ENCODE results near the gene HSDL2.

DNA sequence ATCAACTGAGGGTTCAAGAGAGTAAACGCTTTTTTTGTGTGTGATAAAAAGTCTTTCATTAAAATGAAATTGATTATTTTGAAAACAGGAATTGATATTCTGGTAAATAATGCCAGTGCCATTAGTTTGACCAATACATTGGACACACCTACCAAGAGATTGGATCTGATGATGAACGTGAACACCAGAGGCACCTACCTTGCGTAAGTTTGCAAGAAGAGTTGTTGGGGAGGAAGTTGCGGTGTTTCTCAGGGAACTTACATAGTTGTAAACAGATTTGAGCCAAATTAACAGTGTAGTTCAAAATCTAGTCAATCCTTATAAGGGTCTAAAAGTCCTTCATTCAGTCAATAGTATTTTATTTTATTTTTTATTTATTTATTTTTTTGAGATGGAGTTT, 28.9 kb downstream of the HSDL2 start:
- TF ChIP-seq, protein P1, sequence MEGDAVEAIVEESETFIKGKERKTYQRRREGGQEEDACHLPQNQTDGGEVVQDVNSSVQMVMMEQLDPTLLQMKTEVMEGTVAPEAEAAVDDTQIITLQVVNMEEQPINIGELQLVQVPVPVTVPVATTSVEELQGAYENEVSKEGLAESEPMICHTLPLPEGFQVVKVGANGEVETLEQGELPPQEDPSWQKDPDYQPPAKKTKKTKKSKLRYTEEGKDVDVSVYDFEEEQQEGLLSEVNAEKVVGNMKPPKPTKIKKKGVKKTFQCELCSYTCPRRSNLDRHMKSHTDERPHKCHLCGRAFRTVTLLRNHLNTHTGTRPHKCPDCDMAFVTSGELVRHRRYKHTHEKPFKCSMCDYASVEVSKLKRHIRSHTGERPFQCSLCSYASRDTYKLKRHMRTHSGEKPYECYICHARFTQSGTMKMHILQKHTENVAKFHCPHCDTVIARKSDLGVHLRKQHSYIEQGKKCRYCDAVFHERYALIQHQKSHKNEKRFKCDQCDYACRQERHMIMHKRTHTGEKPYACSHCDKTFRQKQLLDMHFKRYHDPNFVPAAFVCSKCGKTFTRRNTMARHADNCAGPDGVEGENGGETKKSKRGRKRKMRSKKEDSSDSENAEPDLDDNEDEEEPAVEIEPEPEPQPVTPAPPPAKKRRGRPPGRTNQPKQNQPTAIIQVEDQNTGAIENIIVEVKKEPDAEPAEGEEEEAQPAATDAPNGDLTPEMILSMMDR (conservative IDR thresholded peaks at IDR 0.05), result no peak
- TF ChIP-seq ZFX (IDR thresholded peaks at IDR 0.05), result no peak

Measured in C4-2B (cell line).